Fibroblast of lung (primary cell): Measurements from ENCODE around the gene NFYB.

Experiments used
- EZH2 ChIP-seq: IDR thresholded peaks from 2 replicates; pipeline ENCODE4 v1.5.1; 2012; ENCODE audit warnings: low read length, control low read depth, mild to moderate bottlenecking; ENCODE audit errors: missing control alignments
- TF ChIP-seq, protein P1 (sequence below), 2 donors: IDR thresholded peaks in 1 of 2; conservative IDR thresholded peaks in 1 of 2; 1 replicate in 1 of 2; 2 replicates in 1 of 2; pipeline ENCODE4 v1.5.1; 2011 to 2012; ENCODE audit warnings: low read length in 2 of 2, control low read depth in 1 of 2, inconsistent platforms in 1 of 2, low read depth in 1 of 2, mild to moderate bottlenecking in 1 of 2

DNA sequence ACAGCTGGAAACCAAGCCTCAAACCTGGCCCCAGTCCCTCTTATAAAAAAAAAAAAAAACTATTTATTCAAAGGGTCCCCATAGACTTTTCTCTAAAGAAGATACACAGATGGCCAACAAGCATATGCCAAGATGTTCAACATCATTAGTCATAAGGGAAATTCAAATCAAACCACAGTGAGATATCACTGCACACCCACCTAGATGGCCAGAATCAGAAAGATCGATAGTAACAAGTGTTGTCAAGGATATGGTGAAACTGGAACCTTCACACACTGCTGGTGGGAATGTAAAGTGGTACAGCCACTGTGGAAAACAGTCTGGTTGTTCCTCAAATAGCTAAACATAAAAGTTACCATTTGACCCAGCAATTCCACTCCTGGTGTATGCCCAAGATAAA lies 5.9 kb upstream of the NFYB start:
- TF ChIP-seq, protein P1, sequence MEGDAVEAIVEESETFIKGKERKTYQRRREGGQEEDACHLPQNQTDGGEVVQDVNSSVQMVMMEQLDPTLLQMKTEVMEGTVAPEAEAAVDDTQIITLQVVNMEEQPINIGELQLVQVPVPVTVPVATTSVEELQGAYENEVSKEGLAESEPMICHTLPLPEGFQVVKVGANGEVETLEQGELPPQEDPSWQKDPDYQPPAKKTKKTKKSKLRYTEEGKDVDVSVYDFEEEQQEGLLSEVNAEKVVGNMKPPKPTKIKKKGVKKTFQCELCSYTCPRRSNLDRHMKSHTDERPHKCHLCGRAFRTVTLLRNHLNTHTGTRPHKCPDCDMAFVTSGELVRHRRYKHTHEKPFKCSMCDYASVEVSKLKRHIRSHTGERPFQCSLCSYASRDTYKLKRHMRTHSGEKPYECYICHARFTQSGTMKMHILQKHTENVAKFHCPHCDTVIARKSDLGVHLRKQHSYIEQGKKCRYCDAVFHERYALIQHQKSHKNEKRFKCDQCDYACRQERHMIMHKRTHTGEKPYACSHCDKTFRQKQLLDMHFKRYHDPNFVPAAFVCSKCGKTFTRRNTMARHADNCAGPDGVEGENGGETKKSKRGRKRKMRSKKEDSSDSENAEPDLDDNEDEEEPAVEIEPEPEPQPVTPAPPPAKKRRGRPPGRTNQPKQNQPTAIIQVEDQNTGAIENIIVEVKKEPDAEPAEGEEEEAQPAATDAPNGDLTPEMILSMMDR (conservative IDR thresholded peaks at IDR 0.05 in 1 of 2, IDR thresholded peaks at IDR 0.05 in 1 of 2; ENCODE audit: low read depth in 1 of 2, low read length in 2 of 2) = no peak
- TF ChIP-seq EZH2 = no peak
